GM18519 (cell line): ENCODE results near the gene MLLT6.

Experiments used
- ATAC-seq: cut with Tn5 transposase; IDR thresholded peaks from one replicate; pipeline ENCODE4 v1.9.1; 2021; ENCODE audit warnings: mild to moderate bottlenecking, moderate library complexity; ENCODE audit not compliant: unreplicated experiment, low FRiP score

The MLLT6 gene

DNA sequence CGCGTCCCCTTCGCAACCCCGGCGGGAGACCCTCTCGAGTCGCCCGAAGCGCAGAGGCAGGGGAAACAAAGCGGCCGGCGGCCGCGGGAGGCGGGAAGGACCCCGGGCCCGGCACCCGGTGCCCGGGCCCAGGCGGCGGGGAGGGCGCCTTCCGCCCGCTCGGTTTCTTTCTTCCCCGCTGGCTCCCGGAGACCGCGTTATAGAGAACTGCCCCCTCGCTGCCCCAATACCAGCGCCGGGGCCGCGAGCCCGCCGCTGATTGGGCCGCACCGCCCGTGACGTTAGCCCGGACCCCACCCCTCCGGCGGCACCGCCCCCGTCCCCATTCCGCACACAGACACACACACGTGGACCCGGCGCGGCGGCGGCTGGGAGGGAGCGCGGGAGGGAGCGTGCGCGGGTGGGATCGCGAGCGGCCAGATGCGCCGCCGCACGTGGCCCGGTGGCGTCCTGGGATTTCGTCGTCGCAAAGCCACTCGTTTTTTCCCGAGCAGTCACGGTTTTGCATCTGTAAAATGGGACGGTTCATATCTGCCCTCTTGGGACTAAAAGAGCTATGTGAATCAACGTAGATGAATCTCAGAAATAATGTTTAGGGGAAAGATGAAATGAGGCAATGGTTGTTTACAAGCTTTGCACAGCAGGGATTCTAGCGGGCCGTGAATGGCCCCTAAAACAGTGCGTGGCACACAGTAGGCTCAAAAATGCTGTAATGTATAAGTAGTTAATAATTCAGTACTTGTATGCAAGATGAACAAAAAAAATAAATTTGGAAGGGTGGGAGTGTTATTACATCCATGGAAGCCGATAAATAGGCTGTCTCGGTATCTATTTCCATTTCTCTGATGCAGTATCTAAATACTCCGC is 30.1 kb upstream of the MLLT6 start, which contains the start of gene EPOP:
TSS of gene EPOP (minus strand) at position 209 of the 867 bp plus-strand sequence. CDS start 462 bp downstream, outside the sequence.
- no peak for ATAC-seq

DNA sequence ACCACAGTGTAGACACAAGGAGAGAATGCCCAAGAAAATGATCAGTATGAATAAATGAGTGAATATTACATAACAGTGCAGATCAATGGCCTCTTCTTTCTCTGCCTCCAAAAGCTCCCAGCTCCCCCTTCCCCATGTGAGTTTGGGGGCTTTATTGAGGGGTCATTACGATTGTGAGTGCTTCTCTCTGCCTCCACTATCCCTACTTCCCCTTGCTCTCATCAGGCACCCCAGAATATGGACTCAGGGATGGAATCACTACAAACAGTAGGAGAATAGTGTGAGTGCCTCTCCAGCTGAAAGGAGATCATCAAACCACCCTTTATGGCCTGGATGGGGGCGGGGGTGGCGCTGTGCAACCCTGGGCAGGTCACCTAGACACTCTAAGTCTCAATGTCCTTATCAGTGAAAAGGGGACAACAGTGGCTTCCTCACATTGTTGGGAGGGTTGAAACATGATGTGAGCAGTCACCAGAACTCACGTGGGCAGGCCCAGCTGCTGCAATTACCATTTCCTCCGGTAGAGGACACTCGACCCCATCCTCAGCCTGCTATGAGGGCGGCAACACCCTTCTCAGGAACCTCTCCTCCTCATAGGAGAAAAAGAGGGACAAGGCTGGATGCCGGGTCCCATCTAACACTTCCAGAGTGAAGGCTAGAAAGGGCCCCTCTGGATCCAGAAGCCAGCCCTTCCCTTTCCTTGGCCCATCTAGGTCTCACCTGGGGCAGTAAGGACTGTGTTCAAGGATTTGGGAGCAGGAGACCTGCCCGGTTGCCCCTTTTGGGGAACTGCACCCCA is 28.2 kb upstream of the MLLT6 start:
- no peak for ATAC-seq

DNA sequence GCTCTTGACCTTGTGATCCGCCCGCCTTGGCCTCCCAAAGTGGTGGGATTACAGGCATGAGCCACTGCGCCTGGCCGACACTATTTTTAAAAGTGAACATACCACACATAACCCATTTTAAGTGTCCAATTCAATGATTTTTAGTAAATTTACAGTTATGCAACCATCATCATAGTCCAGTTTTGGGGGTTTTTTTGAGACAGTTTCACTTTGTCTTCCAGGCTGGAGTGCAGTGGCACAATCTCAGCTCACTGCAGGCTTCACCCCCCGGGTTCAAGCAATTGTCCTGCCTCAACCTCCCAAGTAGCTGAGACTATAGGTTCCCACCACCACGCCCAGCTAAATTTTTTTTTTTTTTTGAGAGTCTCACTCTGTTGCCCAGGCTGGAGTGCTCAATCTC is 27.3 kb upstream of the MLLT6 start:
- ATAC-seq = no peak

DNA sequence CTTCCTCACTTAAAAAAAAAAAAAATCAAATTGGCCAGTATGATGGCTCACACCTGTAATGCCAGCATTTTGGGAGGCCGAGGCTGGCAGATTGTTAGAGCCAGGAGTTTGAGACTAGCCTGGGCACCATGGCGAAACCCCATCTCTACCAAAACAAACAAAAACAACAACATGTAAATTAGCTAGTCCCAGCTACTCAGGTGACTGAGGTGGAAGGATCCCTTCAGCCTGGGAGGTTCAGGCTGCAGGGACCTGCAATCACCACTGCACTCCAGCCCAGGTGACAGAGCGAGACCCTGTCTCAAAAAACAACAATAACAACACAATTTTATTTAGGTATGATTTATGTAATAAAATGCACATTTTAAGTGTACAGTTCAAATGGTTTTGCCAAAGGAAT is 24.0 kb upstream of the MLLT6 start:
- ATAC-seq = no peak

DNA sequence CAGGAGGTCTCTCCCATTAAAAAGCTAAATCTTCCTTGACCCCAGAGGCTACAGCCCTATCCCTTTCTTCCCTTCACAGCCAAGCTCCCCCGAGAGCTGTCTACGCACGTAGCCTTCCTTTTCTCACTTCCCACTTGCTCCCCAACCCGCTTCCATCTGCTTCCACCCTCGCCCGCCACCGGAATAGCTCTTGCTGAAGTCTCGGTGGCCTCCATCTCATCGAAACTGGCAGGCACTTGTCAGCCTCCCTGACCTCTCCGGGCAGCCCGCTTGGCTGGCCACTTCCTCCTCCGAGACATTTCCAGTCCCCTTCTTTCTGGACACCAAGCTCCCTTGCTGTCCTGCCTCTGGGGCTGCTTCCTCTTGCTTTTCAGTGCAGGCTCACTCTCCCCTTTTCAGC is 19.6 kb upstream of the MLLT6 start:
- ATAC-seq = no peak

DNA sequence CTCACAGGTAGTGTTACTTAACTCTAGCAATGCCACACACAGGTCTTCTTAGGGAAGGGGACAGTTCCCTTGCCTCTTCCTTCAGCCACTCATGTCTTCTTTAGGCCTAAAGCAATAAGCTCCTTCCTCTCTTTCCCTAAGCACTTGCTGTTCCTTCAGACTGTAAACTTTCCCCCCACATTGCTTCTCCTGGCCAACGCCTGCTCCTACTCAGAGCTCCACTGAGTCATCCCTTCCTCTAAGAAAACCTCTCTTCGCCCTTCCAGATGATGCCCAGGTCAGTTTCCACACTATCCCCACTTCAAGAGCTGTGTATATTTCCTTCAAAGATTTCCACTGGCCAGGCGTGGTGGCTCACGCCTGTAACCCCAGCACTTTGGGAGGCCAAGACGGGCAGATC is 17.8 kb upstream of the MLLT6 start:
- no peak for ATAC-seq

DNA sequence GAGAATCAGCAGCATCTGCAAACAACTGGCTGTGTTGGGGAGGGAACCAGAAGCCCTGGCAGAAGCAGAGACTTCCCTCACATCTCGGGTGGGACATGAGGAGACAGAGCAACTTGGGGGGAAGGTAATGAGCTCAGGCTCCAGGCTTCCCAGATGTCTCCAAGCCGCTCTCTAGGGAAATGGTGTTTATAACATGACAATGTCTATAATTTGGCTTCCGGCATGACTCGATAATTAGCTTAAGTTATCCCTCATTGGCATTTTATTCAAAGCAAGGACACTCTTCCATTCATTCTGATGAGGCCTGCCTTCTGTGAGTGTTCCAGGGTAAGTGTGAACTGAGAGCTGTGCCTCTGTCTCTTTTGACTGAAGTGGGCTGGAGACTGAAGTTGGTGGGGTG is 14.7 kb upstream of the MLLT6 start:
- ATAC-seq = no peak

DNA sequence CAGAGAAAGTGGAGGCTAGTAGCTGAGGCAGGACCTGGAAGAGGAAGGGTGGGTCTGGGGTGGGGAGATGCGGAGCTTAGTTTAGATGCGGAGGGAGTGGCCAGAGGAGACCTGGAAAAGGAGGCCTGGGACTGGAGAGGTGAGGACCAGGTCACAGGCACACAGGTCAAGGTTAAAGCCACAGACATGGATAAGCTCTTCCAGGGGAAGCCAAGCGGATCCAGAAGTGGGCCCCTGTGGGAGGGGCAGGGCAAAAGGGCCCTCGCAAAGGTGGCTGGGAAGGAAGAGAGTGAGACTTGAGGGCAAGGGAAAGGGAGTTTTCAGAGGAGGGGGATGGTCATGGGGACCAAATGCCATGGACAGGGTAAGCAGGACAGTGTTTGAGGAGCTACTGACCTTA is 13.9 kb upstream of the MLLT6 start:
- ATAC-seq = no peak

DNA sequence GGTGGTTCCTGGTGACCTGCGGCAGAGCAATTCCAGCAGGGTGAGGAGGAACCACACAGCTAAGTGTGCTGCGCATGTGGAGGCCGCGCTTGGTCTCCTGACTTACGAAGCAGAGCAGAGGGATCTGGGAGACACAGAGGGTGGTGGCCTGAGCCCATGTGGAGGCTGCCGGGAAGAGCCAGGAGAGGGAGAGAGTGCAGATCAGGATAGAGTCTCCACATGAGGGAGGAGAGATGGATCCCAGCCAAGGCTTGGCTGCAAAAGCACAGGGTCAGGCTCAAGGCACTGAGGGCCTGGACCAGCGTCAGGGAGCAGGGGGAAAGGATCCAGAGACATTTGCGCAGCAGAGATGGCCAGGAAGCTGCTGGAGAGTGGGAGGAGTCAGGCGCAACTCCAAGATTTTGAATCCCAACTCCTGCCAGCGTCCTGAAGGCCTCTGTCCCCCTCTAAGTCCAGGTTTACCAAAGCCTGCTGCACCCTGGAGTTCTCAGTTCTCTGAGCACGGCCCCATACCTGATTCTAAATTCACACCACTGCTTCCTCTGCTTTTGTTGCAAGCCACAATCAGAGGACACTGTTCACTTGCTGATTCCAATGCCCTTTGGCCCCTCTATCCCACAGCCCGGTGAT is 11.3 kb upstream of the MLLT6 start:
- no peak for ATAC-seq

DNA sequence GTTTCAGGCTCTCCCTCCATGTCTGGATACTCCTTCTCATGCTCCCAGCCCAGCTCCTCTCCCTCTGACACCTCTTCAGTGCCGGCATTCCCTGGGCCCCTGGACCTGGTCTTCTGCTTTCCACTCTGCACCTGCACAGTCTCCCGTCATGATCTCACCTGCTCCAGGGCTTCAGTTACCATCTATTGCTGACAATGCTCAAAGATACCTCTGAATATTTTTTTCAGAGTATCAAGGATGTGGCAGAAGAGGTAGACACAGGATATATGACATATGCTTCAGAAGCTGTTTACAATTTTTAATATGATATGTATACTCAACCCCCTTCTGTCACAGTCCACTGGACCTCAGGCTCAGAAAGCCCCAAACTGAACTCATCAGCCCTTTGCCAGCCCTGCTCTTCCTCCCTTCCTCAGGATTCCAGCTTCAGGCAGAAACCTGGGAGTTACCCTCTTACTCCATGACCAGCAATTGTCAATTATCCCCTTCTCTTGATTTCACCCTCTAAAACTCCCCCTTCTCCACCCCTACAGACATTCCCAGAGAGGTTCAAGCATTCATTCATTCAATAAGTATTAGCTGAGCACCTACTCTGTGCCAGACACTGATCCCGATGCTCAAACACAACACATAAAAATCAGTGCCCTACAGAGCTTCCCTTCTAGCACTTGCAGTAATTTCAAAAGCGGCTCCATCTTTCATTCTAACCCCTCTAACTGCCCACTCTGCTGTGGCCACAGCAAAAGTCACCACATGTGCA is 7.8 kb upstream of the MLLT6 start:
- ATAC-seq = no peak

DNA sequence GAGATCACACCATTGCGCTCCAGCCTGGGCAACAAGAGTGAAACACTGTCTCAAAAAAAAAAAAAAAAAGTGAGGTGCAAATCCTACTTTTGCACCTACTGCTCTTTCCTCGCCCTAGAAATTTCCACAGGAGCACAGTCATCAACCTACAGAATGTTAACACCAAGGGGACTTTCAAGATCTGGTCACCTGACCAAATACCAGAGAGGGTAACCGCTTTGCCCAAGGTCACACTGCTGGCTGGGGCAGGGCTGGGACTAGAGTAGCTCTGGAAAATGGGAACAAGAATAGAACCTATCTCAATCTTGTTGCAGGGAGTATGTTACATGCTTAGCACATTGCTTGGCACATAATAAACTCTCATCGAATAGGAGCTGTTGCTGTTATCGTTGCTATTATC is 6.3 kb upstream of the MLLT6 start:
- ATAC-seq = no peak

DNA sequence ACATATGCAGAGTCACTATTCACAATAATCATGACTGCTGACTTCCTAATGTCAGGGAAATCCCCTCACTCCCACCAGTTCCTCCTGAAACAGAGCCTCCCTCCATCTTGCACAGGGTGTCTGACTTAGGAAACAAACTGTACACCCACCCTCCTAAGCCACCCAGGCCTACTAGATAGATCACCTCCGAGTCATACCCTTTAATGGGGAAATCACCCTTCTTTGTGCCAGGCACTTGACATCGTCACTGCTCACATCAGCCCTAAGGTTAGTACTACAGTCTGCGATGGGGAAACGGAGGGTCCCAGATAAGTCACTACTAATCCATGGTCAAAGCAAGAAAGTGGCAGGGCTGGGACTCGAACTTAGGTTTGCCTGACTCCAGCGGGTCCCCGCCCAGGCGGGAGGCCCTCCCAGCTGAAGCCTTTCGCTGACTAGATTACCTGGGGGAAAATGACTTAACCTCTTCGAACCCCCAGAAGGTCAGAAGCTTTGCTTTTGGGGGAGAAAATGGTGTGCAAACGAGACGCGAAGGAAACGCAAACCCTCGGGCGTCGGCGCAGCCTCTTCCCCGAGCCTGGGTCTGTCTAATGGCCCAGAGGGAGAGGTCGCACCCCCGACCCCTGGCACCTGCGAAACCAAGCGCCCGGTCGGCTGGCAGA is 3.4 kb upstream of the MLLT6 start:
- ATAC-seq = peak; percentile 22

DNA sequence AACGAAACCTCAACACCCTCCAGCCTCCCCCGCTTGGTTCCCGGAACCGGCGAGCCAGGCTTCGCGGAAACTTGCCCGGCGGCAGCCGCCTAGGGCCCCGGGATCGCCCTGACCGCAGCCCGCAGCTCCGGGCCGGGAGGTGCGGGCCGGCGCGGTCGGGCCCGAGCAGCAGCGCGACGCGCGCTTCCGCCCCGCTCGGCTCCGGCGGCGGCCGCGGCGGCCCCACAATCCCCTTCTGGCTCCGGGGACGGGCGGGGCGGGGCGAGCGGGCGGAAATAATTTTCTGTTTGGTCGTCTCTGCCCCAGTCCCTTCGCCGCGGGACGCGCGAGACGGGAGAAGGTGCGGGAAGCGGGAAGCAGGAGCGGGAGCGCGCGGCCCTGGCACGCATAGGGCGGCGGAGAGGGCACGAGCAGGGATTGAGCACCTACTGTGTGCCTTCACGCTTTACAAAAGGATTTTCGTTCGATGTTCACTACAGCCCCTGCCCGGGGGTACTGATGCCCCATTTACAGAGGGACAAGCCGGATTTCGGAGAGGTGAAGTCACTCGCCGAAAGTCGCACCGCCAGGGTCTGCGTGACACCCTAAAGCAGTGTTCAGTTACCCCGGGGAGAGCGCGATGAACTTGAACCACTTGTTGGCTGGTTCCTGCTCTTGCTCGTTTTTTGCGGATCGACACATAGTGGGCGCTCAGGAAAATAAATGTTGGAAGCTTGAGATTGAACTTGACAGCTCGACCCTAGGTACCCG is 2.7 kb upstream of the MLLT6 start:
- ATAC-seq = peak; percentile 32

DNA sequence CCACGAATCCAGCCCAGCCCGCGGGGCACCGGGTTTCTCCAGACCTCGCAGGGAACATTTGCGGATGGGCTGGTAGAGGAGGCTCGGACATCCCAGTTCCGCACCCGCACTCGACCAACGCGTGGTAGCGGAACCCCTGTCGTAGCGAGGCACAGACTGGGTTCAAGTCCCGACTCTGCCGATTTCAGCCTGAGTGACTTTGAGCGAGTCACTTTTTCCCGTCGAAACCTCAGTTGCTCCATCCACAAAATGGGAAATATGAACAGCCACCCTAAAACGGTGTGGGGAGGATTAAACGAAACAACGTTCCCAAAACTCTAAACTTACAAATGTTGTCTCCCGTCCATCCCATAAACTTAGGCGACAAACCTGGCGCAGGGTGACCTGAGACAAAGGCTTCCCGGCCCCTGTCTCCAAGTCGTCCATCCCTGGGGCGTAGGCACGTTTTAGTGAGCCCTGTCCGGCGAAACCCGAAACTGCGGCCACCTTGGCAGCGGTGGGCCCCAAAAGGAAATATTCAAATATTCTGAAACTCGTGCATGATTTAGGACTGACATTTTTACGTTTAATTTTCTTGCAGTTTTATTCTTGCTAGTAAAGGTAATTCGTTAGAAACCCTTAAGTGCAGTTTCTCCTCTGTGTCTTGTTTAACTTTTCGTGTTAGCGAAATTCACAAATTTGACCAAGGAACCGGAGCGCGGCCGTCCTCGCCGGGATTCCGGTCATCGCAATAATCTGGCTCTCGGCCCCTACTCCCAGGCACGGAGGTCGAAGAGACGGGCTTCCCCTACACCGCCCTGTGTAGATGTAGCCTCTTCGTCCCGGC is 1.9 kb upstream of the MLLT6 start:
- no peak for ATAC-seq

DNA sequence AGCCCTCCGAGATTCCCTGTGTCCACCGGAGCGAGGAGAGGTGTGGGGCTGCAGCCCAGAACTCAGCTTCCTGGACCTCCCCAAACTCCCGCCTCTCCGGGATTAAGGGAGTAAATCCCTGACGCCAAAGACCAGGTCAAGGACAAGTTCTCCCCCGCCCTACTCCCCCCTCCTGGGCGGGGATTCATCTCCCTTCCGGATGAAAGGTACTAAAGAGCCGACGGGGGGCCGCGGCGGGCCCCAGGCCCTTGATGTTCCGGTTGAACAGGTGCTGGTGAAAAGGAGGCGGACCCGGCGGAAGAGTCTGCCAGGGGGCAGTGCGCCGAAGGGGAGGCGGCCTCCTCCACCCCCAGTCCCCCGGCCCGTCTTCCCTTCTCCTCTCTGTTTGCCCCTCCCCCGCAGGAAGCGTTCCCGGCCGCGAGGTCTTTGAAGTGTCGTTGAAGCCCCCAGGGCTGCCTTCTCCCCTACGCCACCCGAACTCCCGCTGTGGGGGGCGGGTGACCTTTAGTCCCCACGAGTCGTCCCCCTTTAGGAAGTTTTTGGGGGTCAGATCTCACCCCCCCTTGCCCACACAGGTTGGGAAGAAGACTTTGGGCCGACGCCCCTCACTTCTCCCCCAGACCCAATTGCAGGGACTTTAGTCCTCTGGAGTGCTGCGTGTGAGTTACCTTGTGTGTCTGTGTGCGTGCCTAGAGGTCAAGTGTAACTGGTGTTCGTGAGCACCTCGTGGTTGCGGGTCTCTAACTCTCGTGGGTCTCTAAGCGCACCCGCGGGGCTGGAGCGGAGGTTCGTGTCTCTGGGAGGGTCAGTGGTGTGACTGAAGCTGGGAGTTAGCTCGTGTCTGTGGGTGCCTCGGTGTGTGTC is 1.1 kb upstream of the MLLT6 start:
- ATAC-seq = no peak

DNA sequence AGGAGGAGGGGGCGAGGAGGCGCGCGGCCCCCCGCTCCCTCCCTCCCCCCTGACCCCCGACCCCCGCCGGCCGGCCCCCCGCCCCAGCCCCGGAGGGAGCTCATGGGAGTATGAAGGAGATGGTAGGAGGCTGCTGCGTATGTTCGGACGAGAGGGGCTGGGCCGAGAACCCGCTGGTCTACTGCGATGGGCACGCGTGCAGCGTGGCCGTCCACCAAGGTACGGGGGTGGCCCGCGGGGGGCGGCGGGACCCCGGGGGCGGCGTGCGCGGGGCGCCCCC is 390 bp downstream of the MLLT6 start:
- no peak for ATAC-seq

DNA sequence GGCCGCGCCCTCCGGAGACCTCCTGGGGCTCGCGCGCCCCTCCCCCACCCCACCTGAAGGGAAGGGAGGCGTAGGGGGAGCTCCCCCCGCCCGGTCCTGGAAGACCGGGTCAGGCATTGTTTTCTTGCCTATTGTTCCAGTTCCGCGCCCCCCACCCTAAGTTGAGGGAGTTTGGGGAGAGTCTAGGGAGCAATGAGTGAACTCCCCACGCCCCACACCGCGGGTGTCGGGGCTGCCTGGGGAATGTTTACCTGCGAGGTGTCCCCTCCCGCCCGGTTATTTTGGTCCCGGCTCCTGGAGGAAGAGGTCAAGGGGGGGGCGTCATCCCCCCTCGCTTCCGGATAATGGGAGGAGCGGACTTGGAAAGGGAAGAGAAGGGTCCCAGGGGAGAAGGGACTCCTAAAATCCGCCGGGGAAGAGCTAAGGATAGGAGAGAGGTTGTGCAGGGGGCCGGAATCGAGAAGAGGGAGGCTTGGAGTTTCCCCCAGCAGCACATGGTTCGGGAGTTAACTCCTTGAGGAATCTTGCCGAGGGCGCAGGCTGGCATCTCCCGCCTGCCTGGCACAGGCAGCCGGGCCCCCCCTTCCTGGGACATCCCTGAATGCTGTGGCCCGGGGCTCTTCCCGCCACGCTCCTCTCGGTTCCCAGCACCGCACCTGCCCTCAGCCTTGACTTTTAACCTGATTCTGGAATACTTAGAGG is 881 bp downstream of the MLLT6 start:
- no peak for ATAC-seq
